ENCODE results near the gene FECH. TPM values are rescaled to one million over a fixed set of nuclear protein-coding genes. Genes with fewer than 3 reads are reported as not detected.

Gene FECH
- total RNA-seq, 1 donor from 2014 or later: 47.6 TPM

DNA sequence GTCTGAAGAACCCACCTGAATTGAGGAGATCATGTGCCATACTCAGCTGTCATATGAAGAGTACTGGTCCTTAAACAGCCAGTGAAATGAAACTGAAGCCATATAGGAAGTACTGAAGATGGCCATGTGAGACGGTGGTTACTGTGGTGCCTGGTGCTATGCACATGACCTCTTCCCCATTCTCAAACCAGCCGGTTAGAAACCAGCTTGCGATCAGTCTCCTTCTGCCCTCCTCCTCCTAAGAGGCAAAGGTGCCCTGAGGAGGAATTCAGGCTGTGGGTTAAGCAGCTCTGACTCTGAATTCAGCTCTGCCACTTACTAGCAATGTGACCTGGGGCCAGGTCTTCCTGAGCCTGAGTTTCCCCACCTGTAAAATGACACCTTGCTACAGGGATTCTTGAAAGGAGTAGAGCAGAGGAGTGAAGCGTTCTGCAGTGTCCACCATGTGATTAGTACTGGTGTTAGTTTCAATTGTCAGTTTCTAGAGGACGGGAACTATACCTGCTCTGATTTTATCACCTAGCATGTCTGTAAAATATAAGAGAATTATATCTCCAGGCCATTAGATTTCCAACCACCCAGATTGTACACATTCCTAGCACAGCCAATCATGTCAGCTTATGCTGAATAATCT, 5.1 kb downstream of the FECH start:
- no peak for DNase-seq (ENCODE audit: low read depth in 2 of 2)

DNA sequence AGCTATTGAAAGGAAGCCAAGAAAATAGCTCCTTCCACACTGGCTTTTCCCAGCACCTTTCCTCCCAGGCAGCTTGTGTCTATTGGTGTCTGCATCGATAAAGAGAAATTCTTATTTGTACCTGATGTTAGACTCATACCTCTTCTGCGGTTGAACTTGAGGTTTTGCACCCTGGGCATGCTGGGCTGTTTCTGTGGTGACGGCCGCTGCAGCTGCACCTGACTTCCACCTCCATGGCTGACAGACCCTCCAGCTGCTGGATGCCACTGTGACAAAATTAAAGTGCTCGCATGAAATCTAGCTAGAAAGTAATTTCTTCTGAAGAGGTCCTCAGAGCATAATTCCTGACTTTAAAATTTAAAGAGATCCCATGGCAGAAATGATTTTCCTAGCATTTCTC, 6.6 kb downstream of the FECH start:
- no peak for DNase-seq (ENCODE audit: low read depth in 2 of 2)

DNA sequence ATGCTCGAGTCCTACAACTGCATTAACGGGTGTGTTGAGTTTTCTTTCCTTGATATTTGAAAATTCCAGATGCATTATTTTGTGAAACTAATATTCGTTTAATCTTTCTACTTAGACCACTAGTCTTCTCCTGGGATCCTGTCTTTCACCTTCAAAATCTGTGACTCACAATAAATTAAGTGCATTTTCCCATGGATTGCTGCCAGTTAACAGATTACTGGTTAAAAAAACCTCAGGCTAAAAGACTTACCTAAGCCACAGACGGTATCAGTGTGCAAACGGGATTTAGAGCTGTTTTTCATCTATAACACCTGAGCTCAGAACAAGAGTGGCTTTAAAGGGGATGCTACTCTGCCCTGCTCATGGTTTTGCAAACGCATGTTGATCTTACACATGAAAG, 10.2 kb downstream of the FECH start:
- no peak for DNase-seq (ENCODE audit: low read depth in 2 of 2)

DNA sequence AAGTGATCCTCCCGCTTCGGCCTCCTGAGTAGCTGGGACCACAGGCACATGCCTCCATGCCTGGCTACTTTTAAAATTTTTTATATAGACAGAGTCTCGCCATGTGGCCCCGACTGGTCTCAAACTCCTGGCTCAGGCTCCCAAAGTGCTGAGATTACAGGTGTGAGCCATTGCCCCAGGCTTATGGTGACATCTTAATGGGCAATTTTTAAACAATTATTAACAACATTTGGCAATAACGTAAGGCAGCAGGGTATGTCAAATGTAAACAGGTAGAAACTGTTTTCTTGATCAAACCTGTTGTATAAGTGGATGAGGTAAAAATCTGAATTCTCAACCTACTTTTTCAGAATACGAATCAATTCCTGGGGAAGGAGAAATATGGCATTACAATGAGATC, 11.0 kb downstream of the FECH start:
- no peak for DNase-seq (ENCODE audit: low read depth in 2 of 2)

DNA sequence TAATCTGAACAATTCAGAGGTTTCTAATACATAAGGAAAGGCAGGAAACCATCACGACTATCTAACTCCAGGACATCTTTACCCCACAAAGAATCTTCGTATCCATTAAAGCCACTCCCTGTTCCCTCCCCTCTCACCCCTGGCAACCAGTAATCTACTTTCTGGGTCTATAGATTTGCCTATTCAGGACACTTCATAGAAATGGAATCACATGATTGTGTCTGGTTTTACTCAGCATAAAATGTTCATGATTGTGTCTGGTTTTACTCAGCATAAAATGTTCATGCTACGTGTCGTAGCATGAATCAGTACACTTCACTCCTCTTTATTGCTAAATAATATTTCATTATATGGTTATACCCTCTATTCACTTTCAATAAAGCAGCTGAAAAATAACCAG, 11.6 kb downstream of the FECH start:
- no peak for DNase-seq (ENCODE audit: low read depth in 2 of 2)

DNA sequence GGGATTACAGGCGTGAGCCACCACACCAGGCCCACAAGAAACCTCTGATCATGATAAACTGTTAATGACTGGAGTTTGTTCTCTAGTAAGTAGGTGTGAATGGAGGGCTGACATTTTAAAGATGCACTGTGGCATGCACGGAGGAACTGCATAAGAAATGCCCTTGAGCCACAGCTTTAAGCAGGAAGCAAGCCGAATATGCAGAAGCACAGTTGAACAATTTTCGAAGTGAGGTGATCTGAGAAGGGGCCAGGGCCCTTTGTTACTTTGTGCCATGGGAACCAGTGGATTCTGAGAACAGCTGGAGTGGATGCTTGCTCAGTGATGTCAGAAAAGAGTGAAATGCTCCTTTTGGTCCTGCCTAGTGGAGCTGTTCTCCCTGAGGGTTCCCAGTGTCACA, 16.3 kb downstream of the FECH start:
- DNase-seq (ENCODE audit: low read depth in 2 of 2): no peak

DNA sequence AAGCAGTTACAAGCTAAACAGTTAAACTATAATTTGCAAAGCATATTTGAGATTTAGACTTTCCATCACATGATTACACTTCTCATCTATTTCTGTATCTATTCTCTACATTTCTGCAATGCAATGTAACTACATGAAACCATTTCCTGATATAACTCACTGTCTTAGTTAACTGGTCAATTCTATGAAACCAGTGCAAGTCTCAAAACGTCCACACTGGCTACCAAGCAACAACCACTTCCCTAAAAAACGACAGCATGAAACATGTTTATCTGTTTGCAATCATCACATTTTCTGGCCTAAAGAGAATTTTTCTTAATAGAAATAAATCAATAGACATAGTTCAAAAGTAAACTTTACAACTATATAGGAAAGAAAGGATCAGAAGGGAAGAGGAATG, 17.4 kb downstream of the FECH start:
- no peak for DNase-seq (ENCODE audit: low read depth in 2 of 2)

DNA sequence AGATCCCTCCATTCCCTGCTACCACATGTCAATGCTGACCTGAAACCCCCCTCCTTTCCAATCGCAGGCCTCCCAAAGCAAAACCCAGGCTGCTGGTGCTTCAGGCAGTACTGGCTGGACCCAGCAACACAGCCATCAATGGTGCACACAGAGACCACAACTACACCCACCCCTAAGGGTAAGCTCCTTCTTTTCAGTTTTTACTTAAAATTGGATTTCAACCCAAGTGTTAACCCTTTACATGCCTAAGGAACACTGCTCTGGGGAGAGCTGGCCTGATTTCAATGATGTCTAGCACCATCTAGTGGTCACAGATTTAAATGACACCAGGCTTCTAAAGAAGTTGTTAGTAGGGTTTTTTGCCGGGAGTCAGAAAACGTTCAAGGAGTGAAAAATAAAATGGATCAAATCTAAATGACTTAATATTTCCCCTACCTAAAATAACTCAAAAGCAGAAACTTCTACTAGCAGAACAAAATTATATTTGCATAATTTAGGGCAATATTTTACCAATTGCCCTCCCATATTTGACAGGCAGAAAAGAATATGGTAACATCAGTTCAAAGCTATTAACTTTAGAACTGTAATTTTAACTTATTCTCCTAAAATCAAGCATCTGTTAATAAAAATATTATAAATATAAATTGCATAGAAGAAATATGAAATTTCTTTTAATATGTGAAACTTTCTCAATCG, 24.6 kb downstream of the FECH start:
- peak; percentile 12 to 52 for DNase-seq (ENCODE audit: low read depth in 2 of 2)

DNA sequence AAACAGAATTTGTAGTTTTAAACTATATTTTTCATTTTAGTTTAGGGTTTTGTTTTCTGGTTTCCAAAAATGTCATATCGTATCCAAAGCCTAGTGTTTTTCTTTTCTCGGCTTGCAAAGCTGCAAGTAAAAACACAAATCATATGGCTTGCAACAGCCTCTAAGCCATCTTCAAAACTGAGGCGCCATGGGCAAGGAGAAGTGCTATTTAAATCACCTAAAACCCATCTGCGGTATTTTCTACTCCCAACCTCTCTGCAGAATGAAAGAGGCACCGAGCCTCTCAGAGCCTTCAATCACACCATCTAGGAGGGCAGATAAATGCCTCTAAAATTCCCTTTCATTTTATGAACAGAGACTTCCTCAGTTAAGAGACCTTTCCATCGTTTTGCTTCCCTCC, 25.2 kb downstream of the FECH start:
- no peak for DNase-seq (ENCODE audit: low read depth in 2 of 2)

DNA sequence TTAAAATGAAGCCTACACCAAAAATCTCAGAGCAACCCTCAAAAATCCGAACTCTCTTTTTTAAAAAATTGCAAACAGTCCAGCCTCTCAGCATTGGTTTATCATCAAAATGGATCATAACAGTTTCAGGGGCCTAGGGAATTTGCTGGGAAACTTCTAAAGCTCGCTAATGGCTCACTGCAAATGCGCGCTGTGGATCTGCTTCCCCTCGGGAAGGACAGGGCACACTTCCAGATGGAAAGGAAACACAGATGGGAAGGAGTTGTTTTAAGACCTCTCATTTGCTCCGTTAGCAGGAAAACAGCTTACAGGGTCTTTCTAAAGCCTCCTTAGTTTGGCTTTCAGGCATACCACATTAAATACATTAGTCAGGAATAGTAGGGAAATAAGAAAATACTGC, 27.2 kb downstream of the FECH start:
- DNase-seq (ENCODE audit: low read depth in 2 of 2): no peak

DNA sequence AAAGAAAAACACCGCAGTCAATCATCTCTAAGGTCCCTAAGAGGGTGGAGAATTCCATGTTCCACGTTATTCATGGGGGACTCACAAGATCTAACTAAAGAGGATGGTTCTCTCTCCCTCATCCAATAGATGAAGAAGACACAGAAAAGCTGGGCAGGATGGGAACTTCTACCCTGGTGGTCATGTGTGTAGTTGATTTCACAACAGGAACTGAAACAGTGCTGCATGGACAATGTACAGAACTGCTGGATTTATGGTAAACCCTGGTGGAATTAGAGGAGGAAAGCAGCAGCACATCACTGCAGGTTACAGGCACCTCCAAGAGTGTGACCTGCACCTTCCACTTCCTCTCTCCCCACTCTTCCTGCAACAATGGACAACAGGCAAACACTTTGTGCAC, 31.4 kb downstream of the FECH start:
- no peak for DNase-seq (ENCODE audit: low read depth in 2 of 2)

DNA sequence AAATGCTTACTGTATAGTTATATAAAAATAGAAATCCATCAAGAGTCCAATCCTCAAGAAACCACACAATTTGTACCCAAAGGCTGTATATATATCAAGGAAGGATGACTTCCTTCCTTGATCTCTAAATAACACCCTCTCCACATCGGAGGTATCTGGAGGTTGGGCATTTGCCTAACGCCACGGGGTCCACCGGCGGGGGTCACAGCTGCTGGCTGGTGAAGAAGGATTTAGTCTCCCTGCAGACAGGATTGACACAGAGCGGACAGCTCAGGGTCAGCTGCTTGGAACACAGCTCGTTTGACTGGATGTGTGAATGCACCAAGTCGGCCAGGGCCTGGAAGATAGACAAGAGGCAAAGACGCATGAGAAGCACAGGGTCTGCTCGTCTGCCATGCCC, 36.0 kb downstream of the FECH start:
- DNase-seq (ENCODE audit: low read depth in 2 of 2): no peak

DNA sequence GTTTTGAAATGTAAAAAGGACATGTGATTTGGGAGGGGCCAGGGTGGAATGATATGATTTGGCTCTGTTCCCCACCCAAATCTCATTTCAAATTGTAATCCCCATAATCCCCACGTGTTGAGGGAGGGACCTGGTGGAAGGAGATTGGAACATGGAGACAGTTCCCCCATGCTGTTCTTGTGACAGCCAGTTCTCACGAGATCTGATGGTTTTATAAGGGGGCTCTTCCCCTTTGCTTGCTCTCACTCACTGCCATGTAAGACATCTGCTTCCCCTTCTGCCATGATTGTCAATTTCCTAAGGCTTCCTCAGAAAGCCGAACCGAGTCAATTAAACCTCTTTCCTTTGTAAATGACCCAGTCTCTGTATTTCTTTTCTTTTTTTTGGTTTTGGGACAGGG, 39.2 kb downstream of the FECH start:
- DNase-seq (ENCODE audit: low read depth in 2 of 2): no peak

DNA sequence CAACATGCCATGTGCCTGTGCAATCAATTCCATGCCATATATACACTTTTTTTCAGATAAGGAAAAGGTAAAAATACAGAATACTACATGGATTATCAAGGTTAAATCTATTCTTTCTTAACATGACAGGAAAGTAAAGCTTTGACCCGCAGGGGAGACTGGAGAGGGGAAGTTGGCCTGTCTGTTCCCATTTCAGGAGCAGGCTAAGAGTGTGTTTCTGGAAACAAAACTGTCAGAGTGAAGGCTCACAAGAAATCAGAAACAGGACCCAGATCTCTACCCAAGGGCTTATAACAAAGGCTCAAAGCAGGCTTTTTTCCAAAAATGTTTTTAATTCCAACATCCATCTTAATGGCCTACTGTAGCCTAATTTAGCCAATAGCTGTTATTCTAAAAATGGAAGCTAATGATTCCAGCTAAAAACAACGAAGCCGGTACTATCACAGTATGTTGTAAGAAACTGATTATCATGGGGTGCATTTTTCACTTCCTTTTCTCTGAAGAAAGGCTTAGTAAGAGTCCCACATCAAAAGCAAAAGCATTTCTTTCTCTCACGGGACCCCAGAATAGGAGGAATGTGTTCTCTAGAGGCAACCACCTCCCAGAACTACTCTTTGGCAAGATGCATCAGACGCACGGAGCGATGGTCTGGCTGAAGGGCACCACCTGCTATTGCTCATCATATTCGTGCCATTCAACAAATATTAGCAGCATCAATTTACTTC, 41.4 kb downstream of the FECH start:
- DNase-seq (ENCODE audit: low read depth in 2 of 2): no peak

DNA sequence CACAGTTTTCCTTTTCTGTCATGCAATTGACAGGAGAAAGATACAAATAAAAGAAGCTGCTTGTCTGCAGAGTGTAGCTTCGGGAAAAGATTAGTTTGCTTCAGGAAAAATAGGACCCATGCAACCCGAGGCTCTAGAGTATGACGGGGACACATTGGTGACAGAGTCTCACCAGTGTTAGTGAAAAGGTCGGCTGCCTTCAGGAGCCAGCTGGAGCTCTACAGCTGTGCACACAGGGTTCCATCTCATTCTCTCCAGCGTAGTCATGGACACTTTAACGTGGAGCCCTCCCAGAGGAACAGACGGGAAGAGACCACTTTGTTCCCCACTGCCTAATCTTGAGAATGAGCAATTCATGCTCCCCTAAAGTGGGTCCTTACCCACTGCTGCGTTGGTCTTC, 42.9 kb downstream of the FECH start:
- no peak for DNase-seq (ENCODE audit: low read depth in 2 of 2)

DNA sequence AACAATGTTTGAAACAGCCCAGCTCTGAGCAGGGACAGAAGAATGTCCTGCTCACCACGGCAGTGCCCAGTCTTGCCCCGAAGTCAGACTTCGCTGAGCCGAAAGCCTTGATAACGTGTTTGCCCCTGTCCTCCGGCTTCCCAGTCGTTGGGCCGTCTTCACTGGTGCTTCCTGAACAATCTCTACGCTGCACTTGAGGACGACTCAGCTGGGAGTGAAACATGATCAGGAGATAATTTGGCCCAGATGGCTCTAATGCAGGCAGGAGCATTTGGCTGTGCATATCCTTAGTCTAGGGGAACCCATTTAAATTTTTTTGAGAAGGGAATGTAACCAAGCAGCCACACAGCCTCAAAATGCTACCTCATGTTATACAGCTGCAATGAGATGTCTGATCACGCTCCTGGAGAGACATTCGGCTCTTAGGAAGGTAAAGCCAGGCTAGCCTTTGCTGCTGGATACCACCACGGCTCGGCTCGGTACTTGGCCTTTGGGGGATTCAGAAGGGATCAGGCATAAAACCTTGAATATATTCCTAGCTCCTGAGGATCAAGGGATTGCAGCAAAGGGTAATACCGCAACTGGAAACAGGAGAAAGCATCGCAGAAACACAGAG, 43.6 kb downstream of the FECH start:
- DNase-seq (ENCODE audit: low read depth in 2 of 2): no peak

DNA sequence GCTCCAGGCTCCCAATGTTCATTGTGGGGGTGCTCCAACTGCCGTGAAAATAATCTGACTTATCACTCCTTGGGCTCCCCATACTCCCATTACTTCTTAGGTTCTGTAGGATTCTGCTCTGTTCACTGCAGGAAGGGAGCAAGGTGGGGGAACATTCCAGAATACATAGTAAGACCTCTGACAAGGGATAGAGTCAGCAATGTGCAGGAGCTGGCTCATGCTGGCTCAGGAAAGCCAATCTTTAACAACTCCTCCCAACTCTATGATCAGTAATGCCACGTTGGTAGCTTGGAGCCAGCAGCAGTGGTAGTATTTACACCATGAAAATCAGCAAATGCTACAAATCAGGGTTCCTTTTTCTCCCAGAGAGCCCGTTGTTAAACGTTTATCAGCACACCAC, 44.4 kb downstream of the FECH start:
- DNase-seq (ENCODE audit: low read depth in 2 of 2): no peak

DNA sequence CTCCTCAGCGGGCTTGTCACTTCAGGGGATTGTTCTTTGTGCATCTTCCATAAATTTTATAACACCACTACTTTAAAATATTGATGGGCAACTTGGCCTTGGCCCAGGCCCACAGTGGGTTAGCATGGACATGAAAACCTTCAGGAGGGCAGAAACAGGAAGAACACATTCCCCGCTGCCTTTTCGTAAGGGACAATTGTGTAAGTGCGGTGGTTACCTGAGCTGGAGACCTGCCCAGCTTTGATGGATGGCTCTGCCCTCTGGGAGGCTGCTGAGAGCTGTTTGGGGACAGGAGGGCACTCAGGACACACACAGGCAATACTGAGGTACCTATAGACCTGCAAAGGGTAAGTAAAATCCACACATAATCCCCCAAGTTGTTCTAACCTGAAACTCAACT, 46.8 kb downstream of the FECH start:
- no peak for DNase-seq (ENCODE audit: low read depth in 2 of 2)

DNA sequence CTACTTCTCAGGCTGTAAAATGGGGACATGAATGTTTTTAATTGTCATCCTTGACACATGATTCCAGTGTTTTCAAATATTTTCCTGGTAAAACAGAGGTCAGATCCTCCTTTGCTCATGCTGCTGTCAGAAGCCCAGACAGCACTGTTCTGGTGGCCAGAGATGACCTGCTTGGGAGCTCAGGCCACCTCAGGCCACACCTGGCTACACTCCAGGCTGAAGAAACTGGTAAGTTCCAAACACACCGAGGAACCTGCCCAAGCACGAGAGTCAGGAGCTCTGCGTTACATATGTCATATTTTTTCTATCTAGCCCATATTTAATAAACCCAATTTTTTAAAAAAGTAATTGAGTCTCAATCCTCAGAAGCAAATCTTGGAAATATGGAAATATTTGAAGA, 47.9 kb downstream of the FECH start:
- DNase-seq (ENCODE audit: low read depth in 2 of 2): no peak

DNA sequence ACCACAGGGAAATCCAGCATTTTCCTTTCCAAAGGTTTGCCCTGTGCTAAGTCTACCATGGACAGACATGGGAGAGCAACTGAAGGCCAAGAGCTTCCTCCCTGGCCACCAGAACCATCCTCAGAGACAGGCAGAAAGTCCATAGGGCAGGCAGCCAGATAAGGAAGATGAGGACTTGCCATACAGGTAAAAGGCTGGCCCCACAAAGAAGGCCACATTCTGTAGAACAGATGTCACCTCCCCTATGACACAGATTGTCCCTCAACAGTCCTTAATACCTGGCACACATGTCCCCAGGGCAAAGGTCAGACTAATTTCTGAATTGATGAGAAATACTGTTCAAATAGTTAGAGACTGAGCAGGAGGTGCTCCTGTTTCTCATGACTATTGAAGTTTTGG, 52.0 kb downstream of the FECH start:
- no peak for DNase-seq (ENCODE audit: low read depth in 2 of 2)

DNA sequence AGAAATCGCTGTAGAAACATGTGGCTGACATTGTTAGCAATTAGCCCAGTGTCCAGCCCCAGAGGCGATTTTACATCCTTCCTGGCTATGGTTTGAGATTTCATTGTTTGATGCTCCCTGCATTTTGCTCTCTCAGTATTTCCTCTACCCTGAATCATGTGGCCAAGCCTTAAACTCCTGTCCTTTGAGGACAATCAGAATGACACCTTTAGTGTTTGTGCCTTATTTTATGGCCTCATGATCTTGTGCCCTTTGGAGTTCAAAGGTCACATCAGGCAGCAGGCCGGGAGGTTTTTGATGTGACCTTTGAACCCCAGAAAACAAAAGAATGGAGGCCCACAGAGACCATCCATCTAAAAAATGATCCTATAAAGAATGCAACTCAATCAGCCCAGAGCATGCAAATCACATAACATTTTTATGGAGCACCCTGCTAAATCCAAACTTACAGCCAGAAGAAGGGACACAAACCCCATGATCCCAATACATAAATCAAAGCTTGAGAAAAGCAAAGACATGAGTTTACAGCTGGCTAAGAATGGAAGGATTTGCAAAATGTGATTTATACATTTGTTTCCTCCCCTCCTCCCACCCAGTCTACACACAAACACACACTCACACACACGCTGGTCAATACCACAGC, 52.5 kb downstream of the FECH start:
- DNase-seq (ENCODE audit: low read depth in 2 of 2): no peak

Data from dermis microvascular lymphatic vessel endothelial cell (primary cell).